Inferior parietal cortex (tissue), 1 donor: Measurements from ENCODE around the gene ITIH6.
"Not testable (repeated sequence)": the region's sequence is repeated elsewhere in the genome, so short reads cannot be mapped to it uniquely, and the experiment has no call there.

ENCODE experiments used
- DNase-seq: peaks from one replicate; pipeline ENCODE4 v3.0.0-alpha.2; 2016; ENCODE audit errors: extremely low spot score

ITIH6 gene, protein sequence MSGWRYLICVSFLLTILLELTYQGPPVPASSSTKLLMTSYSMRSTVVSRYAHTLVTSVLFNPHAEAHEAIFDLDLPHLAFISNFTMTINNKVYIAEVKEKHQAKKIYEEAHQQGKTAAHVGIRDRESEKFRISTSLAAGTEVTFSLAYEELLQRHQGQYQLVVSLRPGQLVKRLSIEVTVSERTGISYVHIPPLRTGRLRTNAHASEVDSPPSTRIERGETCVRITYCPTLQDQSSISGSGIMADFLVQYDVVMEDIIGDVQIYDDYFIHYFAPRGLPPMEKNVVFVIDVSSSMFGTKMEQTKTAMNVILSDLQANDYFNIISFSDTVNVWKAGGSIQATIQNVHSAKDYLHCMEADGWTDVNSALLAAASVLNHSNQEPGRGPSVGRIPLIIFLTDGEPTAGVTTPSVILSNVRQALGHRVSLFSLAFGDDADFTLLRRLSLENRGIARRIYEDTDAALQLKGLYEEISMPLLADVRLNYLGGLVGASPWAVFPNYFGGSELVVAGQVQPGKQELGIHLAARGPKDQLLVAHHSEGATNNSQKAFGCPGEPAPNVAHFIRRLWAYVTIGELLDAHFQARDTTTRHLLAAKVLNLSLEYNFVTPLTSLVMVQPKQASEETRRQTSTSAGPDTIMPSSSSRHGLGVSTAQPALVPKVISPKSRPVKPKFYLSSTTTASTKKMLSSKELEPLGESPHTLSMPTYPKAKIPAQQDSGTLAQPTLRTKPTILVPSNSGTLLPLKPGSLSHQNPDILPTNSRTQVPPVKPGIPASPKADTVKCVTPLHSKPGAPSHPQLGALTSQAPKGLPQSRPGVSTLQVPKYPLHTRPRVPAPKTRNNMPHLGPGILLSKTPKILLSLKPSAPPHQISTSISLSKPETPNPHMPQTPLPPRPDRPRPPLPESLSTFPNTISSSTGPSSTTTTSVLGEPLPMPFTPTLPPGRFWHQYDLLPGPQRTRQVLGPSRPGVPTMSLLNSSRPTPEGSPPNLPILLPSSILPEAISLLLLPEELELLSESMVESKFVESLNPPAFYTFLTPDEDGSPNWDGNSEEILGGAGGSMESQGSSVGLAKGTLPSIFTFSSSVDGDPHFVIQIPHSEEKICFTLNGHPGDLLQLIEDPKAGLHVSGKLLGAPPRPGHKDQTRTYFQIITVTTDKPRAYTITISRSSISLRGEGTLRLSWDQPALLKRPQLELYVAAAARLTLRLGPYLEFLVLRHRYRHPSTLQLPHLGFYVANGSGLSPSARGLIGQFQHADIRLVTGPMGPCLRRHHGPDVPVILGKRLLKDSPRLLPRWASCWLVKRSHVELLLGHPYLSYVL

DNA sequence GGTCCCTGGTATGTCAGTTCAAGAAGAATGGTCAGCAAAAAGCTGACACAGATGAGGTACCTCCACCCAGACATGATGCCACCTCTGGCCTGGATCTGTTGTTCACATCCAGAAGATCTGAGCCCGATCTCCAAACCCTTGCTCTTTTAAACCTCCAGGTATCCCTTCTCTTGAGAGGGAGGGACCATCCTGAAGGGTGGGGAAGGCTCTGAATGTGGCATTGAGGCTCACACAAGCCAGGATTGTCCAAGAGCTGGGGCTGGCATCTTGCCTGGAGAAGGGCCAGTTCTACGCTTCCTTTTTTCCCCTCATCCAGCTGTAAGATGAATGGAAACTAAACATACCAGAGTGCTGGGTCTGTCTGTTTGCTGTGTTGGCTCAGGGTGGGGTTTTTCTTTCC, at the start of gene ITIH6:
TSS of gene ITIH6 (minus strand) at position 119 of the 400 bp plus-strand sequence. CDS start at position 74, 45 bp downstream.
- DNase-seq = no peak

DNA sequence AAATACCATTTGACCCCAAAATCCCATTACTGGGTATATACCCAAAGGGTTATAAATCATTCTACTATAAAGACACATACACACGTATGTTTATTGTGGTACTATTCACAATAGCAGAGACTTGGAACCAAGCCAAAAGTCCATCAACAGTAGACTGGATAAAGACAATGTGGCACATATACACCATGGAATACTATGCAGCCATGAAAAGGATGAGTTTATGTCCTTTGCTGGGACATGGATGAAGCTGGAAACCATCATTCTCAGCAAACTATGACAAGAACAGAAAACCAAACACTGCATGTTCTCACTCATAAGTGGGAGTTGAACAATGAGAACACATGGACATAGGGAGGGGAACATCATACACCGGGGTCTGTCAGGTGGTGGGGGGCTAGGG, 49.6 kb upstream of the ITIH6 start:
- DNase-seq = not testable (repeated sequence)

DNA sequence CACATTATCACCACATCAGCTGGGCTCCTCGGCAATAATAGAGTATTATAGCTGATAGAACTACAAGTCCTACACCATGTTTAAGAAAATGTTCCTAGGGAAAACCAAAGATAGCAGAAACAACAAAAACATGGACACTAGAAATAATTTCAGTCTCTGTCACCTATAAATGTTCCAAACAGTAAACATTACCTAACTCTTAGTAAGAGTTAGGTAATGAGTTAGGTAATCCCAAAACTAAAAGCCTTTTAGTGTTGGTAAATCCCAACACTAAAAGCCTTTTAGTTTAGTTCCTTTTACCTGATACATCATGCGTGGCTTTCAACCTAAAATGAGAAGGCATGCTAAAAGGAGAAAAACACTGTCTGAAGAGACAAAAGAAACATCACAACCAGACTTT, 45.0 kb upstream of the ITIH6 start:
- no peak for DNase-seq

DNA sequence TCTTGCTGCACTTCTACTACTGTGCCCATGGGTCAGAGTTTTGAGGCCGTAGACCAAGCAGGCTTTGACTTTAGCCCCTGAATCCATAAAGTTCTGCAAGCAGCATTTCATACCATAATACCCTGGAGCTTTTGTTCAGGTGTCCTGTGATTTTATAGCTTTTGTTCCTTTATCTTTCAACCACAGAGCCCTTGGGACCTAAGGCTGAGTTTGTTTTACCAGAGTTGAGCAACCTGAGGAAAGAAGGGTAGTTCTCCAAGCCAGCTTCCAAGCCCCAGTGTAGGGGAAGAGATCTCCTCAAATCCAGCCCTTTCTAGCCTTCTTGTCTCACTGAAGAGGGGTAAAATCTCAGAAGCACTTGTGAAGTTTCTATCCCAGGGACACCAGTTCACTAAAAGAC, 44.6 kb upstream of the ITIH6 start:
- DNase-seq = no peak

GRCh38 chrX:54841184-54841874, 43.3 kb upstream of the ITIH6 start:
- not testable (repeated sequence) for DNase-seq

DNA sequence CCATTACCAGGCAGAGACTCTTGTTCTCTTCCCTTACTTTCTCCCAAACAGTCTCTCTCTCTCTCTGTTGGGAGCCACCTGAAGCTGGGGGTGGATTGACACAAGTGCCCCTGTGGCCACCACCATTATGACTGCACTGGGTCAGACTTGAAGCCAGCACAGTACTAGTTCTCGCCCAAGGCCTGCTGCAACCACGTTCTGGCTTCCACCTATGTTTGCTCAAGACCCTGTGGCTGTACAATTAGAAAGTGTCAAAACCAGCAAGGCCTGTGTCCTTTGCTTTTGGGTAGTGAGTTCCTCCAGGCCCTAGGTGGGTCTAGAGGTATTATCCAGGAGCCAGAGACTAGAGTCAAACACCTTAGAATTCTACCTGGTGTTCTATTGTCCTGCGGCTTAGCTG, 40.5 kb upstream of the ITIH6 start:
- DNase-seq = no peak

- DNase-seq = no peak
These were observed 28.5 kb upstream of the ITIH6 start for GRCh38 chrX:54826598-54826997.

- DNase-seq = no peak
These were observed 27.8 kb upstream of the ITIH6 start for GRCh38 chrX:54825716-54826438.

DNA sequence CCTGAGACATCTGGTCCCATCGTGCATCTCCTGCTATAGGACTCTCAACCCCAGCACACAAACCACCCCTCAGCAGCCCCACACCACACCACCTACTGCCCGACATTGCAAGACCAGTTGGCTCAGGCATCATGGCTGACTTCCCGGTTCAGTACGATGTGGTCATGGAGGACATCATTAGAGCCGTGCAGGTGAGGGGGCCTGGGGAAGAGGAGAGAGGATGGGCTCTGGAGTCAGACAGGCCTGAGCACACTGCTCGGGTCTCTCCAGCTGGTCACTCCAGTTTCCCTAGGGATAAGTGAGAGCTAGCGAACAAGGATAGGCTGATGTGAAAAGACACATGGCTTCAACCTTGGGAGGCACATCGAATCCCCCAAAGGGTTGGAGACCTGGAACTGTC, 26.7 kb upstream of the ITIH6 start:
- no peak for DNase-seq

DNA sequence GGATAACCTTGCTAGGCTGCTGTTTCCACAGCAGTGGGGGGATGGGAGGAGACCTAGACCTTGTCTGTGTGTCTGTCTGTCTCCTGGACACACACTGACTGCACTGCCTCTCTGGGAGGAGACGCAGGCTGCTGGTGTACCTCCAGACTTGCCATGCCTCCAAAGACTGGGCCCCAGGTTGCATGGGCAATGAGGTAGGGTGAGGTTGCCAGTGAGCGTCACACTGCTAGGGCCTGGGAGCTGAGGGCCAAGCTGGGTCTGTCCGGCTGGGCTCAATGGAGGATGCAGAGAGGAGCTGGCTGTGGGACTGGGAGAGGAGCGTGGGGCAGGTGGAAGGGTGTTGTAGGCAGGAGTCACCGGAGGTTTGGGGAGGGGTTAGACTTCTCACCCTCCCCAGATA, 26.1 kb upstream of the ITIH6 start:
- no peak for DNase-seq

- no peak for DNase-seq
These were observed 23.3 kb upstream of the ITIH6 start for GRCh38 chrX:54821310-54821709.

DNA sequence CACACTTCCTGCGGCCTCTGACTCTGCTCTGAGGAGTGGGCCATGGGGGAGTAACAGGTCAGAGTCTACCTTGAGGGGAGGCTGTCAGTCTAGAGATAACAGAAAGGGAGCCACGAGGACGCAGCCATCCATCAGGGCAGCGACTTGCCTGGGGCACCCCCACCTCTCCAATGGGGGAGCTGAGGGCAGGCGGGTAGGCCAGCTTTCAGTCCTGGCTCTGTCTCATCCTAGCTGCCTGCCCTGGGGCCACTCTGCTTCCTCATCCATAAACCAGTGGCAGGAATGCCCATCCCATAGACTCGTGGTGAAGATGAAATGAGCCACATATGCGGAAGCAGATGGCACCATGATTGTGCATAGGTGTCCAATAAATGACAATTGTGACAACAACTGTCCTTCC, 22.7 kb upstream of the ITIH6 start:
- no peak for DNase-seq

DNA sequence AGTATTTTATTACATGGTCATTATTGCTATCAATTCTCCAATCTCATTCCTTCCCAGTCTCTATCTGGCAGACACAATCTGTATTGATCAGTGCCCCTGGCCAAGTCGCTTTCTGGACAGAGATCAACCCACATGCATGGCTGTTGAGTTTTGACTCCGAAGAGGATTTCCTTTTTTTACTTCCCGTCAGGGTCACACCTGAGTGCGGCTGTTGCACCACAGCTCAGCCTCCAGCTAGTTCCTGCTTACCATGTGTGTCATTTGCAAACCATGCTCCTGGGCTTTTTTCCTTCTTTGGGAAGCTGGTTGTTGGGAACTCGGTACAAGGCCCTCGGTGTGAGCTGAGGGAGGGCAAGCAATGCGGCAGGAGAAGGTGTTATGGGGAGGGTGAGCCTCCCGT, 21.1 kb upstream of the ITIH6 start:
- no peak for DNase-seq

GRCh38 chrX:54818221-54818620, 20.2 kb upstream of the ITIH6 start:
- no peak for DNase-seq

- DNase-seq = no peak
These were observed 19.3 kb upstream of the ITIH6 start for GRCh38 chrX:54817220-54817820.

DNA sequence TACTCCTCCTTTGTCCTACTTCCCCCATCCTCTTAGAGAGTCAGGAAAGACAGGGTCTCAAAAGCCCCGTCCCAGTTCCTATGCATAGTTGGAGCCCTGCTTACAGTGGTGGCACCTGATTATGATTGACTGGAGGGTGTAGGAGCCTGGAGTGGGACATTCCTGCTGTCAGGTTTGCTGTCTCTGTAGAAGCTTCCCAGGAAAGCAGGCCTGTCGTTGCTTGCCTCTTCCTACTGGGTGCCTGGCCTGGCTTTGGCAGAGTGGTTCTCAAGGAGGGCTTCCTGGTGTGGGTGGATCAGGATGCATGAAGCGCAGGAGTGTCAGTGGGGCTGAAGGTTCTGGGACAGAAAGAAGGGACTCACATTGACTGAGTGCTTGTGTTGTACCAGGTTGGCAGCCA, 14.3 kb upstream of the ITIH6 start:
- no peak for DNase-seq

DNA sequence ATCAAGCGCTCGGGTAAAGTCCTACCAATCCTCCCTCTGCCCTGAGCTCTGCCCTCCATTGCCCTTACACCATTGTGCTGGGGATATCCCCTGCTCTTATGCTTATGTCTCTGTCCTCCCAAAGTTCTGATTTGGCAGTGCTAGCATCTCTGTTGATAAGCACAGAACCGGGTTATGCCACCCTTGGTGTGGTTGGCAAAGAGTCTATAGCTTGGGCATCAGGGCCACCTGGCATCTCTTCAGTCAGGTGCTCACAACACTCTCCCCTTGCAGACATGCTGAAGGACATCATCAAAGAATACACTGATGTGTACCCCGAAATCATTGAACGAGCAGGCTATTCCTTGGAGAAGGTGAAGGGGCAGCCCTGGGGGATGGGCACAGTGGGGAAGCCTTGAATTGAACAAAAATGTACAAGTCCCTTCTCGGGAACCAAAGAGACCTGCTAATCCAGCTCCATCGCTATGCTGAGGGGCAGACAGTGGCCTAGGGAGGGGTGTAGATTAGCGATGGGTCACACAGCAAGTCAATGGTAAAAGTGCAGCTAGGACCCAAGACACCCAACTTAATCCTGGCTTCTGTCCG, 13.3 kb upstream of the ITIH6 start:
- DNase-seq = no peak

- no peak for DNase-seq
These were observed 12.5 kb upstream of the ITIH6 start for GRCh38 chrX:54810532-54810931.

DNA sequence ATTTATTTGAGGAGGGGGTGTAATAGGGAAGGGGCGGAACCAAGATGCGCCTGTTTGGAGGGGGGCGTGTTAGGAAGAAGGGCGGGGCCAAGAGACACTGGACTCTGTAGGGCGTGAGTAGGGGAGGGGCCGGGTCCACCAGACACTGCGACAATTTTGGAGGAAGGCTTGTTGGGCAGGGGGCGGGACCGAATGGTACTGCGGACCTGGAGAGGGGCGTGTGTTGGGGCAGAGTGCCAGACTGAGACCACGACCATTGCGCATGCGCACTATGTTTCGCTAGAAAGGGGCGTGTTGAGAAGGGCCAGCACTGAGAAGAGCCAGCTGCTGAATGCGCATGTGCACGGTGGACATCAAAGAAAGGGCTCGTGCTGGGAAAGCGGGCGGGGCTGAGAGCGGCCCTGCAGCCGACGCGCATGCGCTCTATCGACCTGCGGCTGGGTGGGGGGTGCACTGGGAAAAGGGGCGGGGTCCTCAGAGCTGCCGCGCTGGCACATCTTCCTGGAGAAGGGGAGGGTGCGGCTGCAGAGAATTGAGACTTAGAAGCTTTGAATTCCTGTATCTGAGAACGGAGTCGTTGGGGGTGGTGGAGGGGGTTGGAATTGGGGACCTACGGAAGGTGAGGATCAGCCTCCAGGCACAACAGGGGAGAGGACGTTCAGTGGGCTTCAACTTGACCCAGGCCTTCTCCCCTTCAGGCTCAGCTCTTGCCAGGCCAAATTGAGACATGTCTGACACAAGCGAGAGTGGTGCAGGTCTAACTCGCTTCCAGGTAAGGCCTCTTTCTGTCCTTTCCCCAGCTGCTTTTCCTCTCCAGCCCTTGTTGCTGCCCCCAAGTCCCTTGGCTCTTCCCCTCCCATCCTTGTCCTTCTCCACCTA, 10.8 kb upstream of the ITIH6 start:
- peak; percentile 83 for DNase-seq
